K562 (cell line): ENCODE data around the gene PBX2. TPM values are rescaled to one million over a fixed set of nuclear protein-coding genes. Genes with fewer than 3 reads are reported as not detected.

Experiments
- ARNT ChIP-seq, 2 experiments: fragments of 450-650 bp; IDR thresholded peaks; 2 replicates each; pipeline ENCODE4 v1.6.1; 2016; ENCODE audit warnings: mild to moderate bottlenecking in 1 of 2
- ASH1L ChIP-seq: fragments of 450-650 bp; IDR thresholded peaks from 2 replicates; pipeline ENCODE4 v1.6.1; 2018; ENCODE audit warnings: borderline replicate concordance, mild to moderate bottlenecking, low read depth; ENCODE audit not compliant: partially characterized antibody
- CBX3 ChIP-seq, 2 experiments: IDR thresholded peaks; 1 replicate in 1 of 2; 2 replicates in 1 of 2; pipeline ENCODE4 v1.6.1; 2012; ENCODE audit warnings: inconsistent platforms in 2 of 2, low read length in 2 of 2, borderline replicate concordance in 1 of 2, control low read depth in 1 of 2
- CXXC5 ChIP-seq: fragments of 250-450 bp; sonication (Bioruptor Pico); IDR thresholded peaks from 2 replicates; pipeline ENCODE4 v1.8.0; 2022; ENCODE audit warnings: inconsistent platforms, mild to moderate bottlenecking, moderate library complexity
- E2F4 ChIP-seq: sonication (generic); formaldehyde crosslinking; IDR thresholded peaks from 2 replicates; pipeline ENCODE4 v1.8.0; 2022; ENCODE audit warnings: mild to moderate bottlenecking, low read depth, missing genetic modification reagents
- GATAD2B ChIP-seq: fragments of 450-650 bp; IDR thresholded peaks from 2 replicates; pipeline ENCODE4 v1.6.1; 2017; ENCODE audit warnings: mild to moderate bottlenecking, borderline replicate concordance
- HDAC2 ChIP-seq: fragments of 450-650 bp; IDR thresholded peaks from 2 replicates; pipeline ENCODE4 v1.6.1; 2016; ENCODE audit warnings: mild to moderate bottlenecking
- ILF3 ChIP-seq: fragments of 450-650 bp; IDR thresholded peaks from 2 replicates; pipeline ENCODE4 v1.6.1; 2018; ENCODE audit warnings: antibody characterized with exemption, mild to moderate bottlenecking, moderate library complexity, borderline replicate concordance
- JUNB ChIP-seq: fragments of 450-650 bp; formaldehyde crosslinking; conservative IDR thresholded peaks from 2 replicates; pipeline ENCODE4 v1.4.0; 2020; ENCODE audit warnings: mild to moderate bottlenecking
- KAT8 ChIP-seq: fragments of 450-650 bp; IDR thresholded peaks from 2 replicates; pipeline ENCODE4 v1.6.1; 2016; ENCODE audit warnings: low read depth, mild to moderate bottlenecking
- PHF21A ChIP-seq: fragments of 450-650 bp; IDR thresholded peaks from 2 replicates; pipeline ENCODE4 v1.6.1; 2017; ENCODE audit warnings: low read depth, borderline replicate concordance
- POLR2AphosphoS5 ChIP-seq: IDR thresholded peaks from 2 replicates; pipeline ENCODE4 v1.6.1; 2011; ENCODE audit warnings: mild to moderate bottlenecking, low read depth, low read length, moderate library complexity; ENCODE audit not compliant: control insufficient read depth, insufficient read depth
- RBBP5 ChIP-seq: fragments of 200-600 bp; sonication (generic); IDR thresholded peaks from 2 replicates; pipeline ENCODE4 v1.6.1; 2012; ENCODE audit warnings: borderline replicate concordance, mild to moderate bottlenecking, low read length, control low read depth, inconsistent platforms; ENCODE audit not compliant: insufficient read depth, poor library complexity, severe bottlenecking
- RBM17 ChIP-seq: fragments of 200-400 bp; formaldehyde crosslinking; IDR thresholded peaks from 2 replicates; pipeline ENCODE4 v1.6.1; 2017; ENCODE audit warnings: low read depth, mild to moderate bottlenecking, low read length, borderline replicate concordance
- SOX6 ChIP-seq: fragments of 450-650 bp; IDR thresholded peaks from 2 replicates; pipeline ENCODE4 v1.6.1; 2014; ENCODE audit warnings: mild to moderate bottlenecking
- SP2 ChIP-seq: IDR thresholded peaks from 2 replicates; pipeline ENCODE4 v1.6.1; 2011; ENCODE audit warnings: mild to moderate bottlenecking, low read depth, low read length, moderate library complexity; ENCODE audit not compliant: poor library complexity, severe bottlenecking; ENCODE audit errors: extremely low read depth
- TARDBP ChIP-seq: fragments of 450-650 bp; IDR thresholded peaks from 2 replicates; pipeline ENCODE4 v1.6.1; 2016
- TFAM ChIP-seq: fragments of 250-450 bp; sonication (Bioruptor Pico); conservative IDR thresholded peaks from 2 replicates; pipeline ENCODE4 v1.5.0; 2021; ENCODE audit warnings: mild to moderate bottlenecking, moderate library complexity
- ZFP1 ChIP-seq: fragments of 450-650 bp; formaldehyde crosslinking; IDR thresholded peaks from 2 replicates; pipeline ENCODE4 v1.4.0; 2020; ENCODE audit warnings: mild to moderate bottlenecking, mixed read lengths
- ZNF140 ChIP-seq: fragments of 250-450 bp; sonication (Bioruptor Pico); IDR thresholded peaks from 2 replicates; pipeline ENCODE4 v1.8.0; 2021; ENCODE audit warnings: moderate library complexity, mild to moderate bottlenecking, inconsistent platforms
- ZNF324 ChIP-seq: fragments of 250-450 bp; sonication (Bioruptor Pico); IDR thresholded peaks from 2 replicates; pipeline ENCODE4 v1.4.0; 2020; ENCODE audit warnings: mild to moderate bottlenecking
- ZNF589 ChIP-seq: fragments of 200-800 bp; sonication (Bioruptor generic); IDR thresholded peaks from 2 replicates; pipeline ENCODE4 v1.6.1; 2016; ENCODE audit warnings: low read depth, missing genetic modification characterization, missing compliant biosample characterization
- polyA plus RNA-seq, 8 experiments: library from polyadenylated mRNA; depleted of rRNA in 4 of 8; stranded (reverse) in 5 of 8; unstranded in 3 of 8; fragments of >200 nt; fragmentation: Nextera tagmentation in 2 of 8; fragmentation: Illumina TruSeq in 1 of 8; extraction: Ambion mirVana in 2 of 8; extraction: Trizol in 1 of 8; gene quantifications; 2 replicates each; pipeline versions ENCODE4 v1.2.1 to v1.2.3, GENCODE V29; 2011 to 2014; ENCODE audit warnings: inconsistent platforms in 1 of 8, missing spikeins in 1 of 8
- total RNA-seq, 7 experiments: library from RNA; depleted of rRNA in 6 of 7; stranded (reverse); fragments of >200 nt in 6 of 7; fragmentation: Illumina TruSeq in 2 of 7; extraction: Trizol in 2 of 7; gene quantifications; 2 replicates each; pipeline versions ENCODE4 v1.2.1 to v1.2.3, GENCODE V29; 2011 to 2021; ENCODE audit warnings: low replicate concordance in 1 of 7
- TF ChIP-seq, protein P1 (sequence below): fragments of 450-650 bp; formaldehyde crosslinking; IDR thresholded peaks from 2 replicates; pipeline ENCODE4 v1.4.0; 2020; ENCODE audit warnings: mild to moderate bottlenecking, moderate library complexity

The PBX2 gene
- total and polyA plus RNA-seq, 9 of the 15 experiments (the other 6 are each of a cell fraction or from before 2014, with no cell fraction given): 1.9 to 134 (median 62.5) TPM

GRCh38 chr6:32167761-32168262 is 22.2 kb downstream of the PBX2 start (continued):
- TF ChIP-seq CXXC5 (CRISPR knock-in tag): peak; percentile 94
- no peak for TF ChIP-seq ZFP1 (CRISPR knock-in tag)
- TF ChIP-seq JUNB (CRISPR knock-in tag): no peak
- peak; percentile 21 for TF ChIP-seq RBBP5
- TF ChIP-seq, protein P1, sequence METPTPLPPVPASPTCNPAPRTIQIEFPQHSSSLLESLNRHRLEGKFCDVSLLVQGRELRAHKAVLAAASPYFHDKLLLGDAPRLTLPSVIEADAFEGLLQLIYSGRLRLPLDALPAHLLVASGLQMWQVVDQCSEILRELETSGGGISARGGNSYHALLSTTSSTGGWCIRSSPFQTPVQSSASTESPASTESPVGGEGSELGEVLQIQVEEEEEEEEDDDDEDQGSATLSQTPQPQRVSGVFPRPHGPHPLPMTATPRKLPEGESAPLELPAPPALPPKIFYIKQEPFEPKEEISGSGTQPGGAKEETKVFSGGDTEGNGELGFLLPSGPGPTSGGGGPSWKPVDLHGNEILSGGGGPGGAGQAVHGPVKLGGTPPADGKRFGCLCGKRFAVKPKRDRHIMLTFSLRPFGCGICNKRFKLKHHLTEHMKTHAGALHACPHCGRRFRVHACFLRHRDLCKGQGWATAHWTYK (CRISPR knock-in tag): peak; percentile 86
- peak; percentile 54; the same call in 1 of the 2 replicates for TF ChIP-seq ILF3
- TF ChIP-seq TARDBP: peak; percentile 85; the same call in 1 of the 2 replicates
- peak; percentile 95; the same call in 1 of the 2 replicates for TF ChIP-seq HDAC2
- TF ChIP-seq CBX3 (IDR thresholded peaks at IDR 0.05; ENCODE audit: borderline replicate concordance in 1 of 2, low read length in 2 of 2): peak in 1 of 2 experiments; percentile 68; a peak in 1 of 3 replicates
- no peak for TF ChIP-seq E2F4 (CRISPR knock-in tag)
- TF ChIP-seq ZNF589 (CRISPR knock-in tag): peak; percentile 92; the same call in 1 of the 2 replicates
- TF ChIP-seq ZNF140 (CRISPR knock-in tag): no peak
- TF ChIP-seq GATAD2B: peak; percentile 95; the same call in 1 of the 2 replicates
- TF ChIP-seq SOX6: peak; percentile 100
- no peak for TF ChIP-seq ASH1L
- peak; percentile 93 for TF ChIP-seq POLR2AphosphoS5
- TF ChIP-seq RBM17: no peak
- peak; percentile 91 to 94; a peak in 3 of 4 replicates for TF ChIP-seq ARNT (IDR thresholded peaks at IDR 0.05)
- TF ChIP-seq TFAM (CRISPR knock-in tag): no peak
- TF ChIP-seq ZNF324 (CRISPR knock-in tag): no peak
- peak; percentile 67; the same call in 1 of the 2 replicates for TF ChIP-seq PHF21A
- TF ChIP-seq SP2: no peak
- no peak for TF ChIP-seq KAT8
